HG03066 (cell line): ENCODE results near the gene UBE2R2.
"Not testable (repeated sequence)": the region's sequence is repeated elsewhere in the genome, so short reads cannot be mapped to it uniquely, and the experiment has no call there.

Experiments used
- ATAC-seq: cut with Tn5 transposase; IDR thresholded peaks from one replicate; pipeline ENCODE4 v1.9.1; 2021; ENCODE audit warnings: low read depth; ENCODE audit not compliant: unreplicated experiment

UBE2R2 gene

DNA sequence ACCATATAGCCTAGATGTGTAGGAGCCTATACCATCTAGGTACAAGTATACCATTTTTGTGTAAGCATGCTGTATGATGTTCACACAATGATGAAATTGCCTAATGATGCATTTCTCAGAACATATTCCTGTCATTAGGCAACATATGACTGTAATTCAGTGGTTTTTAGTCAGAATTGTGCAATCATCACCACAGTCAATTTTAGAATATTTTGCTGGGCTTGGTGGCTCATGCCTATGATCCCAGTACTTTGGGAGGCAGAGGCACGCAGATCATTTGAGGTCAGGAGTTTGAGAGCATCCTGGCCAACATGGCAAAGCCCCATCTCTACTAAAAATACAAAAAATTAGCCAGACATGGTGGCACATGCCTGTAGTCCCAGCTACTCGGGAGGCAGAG lies 19.3 kb downstream of the UBE2R2 start:
- ATAC-seq = not testable (repeated sequence)

DNA sequence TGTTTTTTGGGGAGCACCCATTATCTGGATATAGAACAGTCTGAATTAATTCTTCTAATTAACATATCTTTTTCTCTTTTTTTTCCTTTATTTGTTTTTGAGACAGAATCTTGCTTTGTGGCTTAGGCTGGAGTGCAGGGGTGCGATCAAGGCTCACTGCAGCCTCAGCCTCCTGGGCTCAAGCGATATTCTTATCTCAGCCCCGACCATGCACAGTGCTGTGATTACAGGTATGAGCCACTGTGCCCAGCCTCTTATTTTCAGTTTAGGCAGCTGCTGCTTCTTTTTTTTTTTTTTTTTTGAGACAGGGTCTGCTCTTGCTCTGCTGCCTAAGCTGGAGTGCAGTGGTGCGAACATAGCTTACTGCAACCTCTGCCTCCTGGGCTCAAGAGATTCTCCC lies 20.2 kb downstream of the UBE2R2 start:
- no peak for ATAC-seq

DNA sequence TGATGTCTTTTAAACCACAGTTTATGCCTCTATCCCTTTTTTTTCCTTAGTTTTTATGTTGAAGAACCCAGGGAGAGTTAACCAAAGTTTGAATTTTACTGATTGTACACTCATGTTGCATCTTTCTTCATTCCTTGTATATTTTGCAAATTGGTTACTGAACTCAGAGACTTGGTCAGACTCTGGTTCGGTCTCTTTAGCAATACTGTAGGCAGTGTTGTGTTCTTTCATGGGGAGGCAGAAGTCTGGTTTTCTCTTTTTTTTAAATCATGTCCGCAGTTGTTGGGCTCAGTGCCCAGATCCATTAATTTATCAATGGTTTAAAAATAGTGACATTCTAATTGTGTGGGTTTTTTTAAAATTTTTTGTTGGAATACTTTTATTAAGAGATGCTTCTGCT lies 23.4 kb downstream of the UBE2R2 start:
- ATAC-seq = no peak

DNA sequence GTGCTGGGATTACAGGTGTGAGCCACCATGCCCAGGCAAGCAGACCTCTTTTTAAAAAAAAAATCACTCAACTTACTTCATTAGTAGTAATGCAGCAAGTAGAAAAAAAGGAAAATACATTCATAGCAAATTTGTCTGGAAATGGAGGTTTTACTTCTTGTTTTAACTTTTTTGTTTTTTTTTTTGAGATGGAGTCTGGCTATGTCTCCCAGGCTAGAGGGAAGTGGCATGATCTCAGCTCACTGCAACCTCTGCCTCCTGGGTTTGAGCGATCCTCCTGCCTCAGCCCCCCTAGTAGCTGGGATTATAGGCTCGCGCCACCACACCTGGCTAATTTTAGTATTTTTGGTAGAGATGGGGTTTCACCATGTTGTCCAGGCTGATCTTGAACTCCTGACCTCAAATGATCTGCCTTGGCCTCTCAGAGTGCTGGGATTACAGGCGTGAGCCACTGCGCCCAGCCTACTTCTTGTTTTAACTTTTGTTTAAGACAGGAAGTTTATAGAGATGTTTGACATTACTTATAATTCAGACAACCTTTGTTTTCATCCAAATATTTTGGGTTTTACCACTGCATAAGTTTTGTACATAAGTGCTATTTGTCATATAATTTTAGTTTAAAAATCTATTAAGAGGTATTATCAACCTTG lies 26.5 kb downstream of the UBE2R2 start:
- no peak for ATAC-seq

DNA sequence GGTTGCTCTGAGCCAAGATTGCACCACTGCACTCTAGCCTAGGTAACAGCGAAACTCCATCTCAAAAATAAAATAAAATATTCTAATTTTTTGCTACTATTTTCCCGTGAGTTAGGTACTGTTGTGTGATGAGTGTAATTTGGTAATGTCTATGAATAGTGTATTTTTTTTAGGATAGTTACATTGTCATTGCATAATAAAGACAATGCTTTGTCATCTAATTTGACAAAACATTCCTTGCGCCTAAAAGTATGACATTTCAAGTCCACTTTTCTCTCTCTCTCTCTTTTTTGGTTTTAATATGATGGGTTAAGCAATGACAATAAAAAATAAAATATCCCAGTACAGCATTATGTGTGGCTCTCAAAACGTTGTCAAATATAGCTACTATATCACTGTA lies 29.3 kb downstream of the UBE2R2 start:
- no peak for ATAC-seq

DNA sequence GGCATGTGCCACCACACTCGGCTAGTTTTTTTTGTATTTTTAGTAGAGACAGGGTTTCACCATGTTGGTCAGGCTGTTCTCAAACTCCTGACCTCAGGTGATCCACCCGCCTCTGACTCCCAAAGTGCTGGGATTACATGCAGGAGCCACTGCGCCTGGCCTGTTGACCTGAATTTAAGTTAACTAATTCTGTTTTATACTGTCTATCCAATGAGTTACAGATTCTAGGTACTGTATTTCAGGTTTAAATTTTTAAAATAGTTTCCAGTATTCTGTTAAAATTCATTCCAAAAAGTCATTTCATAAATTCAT lies 30.9 kb downstream of the UBE2R2 start:
- ATAC-seq = not testable (repeated sequence)

DNA sequence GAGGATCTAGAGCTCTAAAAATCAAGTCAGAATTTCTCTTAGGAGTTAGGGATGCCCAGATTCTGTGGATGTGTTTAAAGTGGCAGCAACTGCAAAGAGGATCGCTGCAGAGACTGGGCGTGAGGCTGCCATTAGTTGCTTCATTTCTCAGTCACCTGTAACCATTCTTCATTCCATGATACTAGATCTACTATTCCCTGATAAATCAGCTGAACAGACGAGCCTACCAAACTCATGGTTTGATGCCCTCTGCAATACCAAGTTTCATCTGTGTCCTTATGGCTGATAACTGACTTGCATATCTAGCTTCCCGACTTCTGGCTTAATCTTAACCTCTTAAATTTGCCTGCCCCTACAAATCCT lies 33.3 kb downstream of the UBE2R2 start:
- no peak for ATAC-seq

DNA sequence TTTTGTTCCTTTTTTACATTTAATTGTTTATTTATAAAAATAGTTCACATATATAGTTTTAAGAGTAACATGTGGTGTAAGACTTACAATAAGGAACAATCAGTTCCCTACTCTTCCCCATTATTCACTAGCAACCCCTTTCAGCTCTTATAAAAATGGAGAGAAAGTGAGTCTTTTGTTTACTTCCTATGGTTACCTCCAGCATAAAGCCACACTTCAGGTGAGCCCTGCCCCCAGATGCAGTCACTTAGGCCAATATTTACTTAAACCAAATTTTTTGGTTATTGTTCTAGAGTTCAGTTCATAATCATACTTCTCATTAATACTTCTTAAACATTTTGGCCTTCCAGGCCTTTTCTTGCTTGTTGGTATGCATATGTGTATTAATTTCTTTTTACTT lies 33.7 kb downstream of the UBE2R2 start:
- ATAC-seq = no peak

DNA sequence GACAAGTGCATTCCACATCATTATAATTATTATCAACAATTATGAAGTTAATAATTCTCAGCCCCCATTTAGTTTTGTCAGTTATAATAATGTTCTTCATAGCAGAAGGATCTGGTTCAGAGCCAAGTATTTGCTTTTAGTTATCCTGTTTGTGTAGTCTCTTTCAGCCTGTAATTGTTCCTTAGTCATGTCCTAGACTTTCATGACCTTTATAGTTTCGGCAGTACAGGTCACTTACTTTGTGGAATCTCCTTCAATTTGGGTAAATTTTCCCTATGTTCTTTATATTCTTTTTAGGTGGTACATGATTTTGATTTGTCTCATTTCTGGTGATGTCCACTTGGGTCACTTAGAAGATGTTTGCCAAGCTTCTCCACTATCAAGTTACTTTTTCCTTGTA lies 34.3 kb downstream of the UBE2R2 start:
- ATAC-seq = no peak

DNA sequence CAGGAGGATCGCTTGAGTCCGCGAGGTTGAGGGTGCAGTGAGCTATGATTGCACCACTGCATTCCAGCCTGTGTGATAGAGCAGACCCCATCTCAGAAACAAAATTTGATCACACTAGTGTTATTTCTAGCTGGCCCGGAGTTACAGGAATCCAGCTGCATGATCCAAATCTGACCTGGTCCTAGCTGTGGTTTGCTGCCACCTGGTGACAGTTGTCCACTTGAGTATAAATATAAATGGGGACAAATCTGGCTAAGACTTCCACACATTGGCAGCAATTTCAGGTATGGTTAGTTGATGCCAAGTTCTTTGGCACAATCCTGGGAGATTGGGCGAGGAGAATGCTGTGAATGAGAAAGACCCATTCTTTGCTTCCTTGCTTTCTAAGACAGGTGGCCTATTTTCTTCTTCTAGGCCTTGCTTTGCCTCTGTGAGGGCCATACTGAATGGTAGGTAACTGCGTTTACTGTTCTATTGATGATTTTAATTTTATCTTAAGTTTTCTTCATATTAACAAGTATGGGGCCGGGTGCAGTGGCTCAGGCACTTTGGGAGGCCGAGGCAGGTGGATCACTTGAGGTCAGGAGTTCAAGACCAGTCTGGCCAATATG lies 35.4 kb downstream of the UBE2R2 start:
- ATAC-seq = no peak

DNA sequence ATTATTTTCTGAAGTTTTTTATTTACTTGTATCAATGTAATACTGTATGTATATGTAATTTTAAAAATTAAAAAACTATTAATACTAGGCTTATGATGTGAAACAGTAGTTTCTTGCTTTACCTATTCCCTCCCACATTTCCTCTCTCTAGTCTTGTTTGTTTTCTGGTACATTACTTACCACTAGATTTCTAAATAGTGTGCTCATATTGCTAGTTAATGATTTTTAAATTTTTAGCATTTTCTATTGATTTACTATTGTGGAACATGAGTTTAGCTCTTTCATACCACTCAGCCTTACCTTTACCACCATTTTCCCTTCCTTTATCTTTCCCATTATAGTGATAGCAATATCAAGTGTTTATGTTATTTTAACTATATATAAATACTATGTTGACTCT lies 39.3 kb downstream of the UBE2R2 start:
- ATAC-seq = no peak

DNA sequence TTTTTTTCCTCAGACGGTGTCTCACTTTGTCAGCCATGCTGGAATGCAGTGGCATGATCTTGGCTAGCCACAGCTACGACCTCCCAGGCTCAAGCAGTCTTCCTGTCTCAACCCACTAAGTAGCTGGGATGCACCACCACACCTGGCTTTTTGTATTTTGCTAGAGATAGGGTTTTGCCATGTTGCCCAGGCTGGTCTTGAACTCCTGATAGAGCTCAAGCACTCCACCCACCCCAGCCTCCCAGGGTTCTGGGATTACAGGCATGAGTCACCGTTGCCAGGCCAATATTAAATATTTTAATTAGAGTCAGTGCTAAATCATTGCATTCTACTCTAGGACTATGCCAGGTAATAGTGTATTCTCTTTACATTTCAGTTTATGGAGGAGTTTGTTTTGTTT lies 41.5 kb downstream of the UBE2R2 start:
- ATAC-seq = no peak

DNA sequence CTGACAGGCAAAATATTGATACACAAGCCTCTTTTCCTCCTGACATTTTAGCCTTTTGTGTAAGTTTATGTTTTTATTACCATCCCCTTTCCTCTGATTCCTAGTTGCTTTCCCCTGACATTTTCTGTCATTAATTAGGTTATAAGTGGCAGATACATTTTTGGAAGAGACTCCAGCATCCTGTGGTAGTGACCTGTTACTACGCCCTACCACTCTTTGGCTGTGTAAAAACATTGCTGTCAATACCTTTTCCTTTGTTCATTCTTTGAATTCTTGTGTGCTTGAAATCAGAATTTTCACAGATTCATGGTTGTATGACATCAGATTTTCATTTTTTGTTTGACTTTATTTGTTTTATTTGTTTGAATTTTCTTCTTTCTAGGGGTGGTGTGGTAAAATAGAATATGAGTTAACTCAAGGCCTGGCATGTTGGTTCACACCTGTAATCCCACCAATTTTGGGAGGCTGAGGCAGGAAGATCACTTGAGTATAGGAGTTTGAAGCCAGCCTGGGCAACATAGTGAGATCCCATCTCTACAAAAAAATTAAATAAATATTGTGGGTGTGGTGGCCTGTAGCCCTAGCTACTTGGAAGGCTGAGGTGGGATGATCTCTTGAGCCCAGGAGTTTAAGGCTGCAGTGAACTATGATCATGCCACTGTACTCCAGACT lies 43.4 kb downstream of the UBE2R2 start:
- ATAC-seq = no peak

DNA sequence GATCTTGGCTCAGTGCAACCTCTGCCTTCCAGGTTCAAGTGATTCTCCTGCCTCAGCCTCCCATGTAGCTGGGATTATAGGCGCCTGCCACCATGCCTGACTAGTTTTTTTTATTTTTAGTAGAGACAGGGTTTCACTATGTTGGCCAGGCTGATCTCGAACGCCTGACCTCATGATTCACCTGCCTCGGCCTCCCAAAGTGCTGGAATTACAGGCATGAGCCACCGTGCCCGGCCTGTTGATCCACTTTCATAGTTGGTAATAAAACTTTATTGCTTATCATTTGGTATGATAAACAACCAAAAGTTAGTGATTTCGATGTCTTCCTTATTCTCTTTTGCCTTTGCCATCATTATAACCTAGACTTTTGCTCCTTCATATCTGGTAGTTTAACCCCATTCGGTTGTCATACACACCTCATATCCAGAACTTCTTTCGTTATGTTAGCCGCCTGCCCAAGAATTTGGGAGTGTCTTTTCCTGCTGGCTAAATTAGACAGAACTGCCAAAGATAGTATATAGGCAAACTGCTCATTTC lies 45.0 kb downstream of the UBE2R2 start:
- no peak for ATAC-seq

DNA sequence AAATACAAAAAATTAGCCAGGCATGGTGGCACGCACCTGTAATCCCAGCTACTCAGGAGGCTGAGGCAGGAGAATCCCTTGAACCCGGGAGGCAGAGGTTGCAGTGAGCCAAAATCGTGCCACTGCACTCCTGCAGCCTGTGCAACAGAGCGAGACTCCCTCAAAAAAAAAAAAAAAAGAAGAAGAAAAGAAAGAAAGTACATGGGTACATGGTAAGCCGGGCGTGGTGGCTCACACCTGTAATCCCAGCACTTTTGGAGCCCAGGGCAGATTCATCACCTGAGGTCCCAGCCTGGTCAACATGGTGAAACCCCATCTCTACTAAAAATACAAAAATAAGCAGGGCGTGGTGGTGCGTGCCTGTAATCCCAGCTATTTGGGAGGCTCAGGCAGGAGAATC lies 46.1 kb downstream of the UBE2R2 start:
- not testable (repeated sequence) for ATAC-seq

DNA sequence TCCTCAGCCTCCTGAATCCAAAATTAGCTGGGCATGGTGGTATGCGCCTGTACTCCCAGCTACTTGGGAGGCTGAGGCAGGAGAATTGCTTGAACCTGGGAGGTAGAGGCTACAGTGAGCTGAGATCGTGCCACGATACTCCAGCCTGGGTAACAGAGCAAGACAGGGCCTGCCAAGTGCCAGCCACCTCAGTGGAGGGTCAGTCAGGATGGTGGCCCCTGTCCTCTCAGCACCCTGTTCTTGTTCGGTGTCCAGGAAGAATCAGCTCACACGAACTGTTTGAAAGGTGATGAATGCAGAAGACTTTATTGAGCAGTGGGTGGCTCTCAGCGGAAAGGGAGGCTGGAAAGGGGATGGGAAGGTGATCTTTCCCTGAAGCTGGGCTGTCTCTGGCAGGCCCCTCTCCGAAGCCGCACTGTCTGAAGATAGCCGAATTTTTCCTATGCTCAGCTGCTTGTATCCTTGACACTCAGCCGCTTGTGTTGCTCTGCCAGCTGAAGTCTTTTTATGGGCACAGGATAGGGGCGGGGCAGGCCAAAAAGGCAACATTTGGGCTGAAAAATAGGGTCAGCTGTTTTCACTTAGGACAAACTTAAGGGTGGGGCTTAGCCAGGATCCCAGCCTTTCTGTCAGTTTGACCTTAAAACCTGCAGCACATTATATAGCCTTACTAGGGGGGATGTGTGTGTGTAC lies 50.9 kb downstream of the UBE2R2 start:
- no peak for ATAC-seq

DNA sequence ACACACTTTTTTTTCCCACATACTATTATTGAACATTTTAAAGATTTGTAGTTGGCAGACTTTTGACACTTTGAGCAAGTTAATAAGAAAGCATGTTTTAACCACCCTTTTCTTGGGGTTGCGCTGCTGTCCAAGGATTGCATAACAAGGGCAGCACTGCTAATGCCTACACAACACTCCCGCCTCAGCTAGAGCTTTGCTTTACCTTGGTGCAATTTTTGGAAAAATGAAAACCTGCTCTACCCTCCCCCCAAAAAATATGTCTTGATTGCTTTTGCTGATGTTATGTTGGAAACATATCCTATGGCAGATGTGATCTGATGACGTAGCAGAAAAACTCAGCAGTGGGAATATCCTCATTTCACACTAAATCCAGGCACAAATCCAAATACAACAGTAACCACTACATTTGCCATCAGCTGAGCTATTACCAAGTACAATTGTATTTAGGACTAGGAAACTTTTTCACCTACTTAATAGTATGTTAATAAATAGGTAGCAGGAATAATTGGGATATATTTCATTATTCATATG lies 51.5 kb downstream of the UBE2R2 start:
- no peak for ATAC-seq

DNA sequence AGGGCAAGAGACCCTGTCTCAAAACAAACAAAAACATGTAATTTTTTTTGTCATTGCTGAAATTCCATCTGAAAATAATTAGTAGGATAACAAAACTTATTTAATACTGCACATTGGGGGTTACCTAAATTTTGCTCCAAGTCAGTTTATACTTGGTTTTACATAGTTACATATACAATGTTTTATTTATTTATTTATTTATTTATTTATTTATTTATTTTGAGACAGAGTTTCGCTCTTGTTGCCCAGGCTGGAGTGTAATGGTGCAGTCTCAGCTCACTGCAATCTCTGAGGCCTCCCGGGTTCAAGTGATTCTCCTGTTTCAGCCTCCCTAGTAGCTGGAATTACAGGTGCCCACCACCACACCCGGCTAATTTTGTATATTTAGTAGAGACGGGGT lies 52.3 kb downstream of the UBE2R2 start:
- not testable (repeated sequence) for ATAC-seq

DNA sequence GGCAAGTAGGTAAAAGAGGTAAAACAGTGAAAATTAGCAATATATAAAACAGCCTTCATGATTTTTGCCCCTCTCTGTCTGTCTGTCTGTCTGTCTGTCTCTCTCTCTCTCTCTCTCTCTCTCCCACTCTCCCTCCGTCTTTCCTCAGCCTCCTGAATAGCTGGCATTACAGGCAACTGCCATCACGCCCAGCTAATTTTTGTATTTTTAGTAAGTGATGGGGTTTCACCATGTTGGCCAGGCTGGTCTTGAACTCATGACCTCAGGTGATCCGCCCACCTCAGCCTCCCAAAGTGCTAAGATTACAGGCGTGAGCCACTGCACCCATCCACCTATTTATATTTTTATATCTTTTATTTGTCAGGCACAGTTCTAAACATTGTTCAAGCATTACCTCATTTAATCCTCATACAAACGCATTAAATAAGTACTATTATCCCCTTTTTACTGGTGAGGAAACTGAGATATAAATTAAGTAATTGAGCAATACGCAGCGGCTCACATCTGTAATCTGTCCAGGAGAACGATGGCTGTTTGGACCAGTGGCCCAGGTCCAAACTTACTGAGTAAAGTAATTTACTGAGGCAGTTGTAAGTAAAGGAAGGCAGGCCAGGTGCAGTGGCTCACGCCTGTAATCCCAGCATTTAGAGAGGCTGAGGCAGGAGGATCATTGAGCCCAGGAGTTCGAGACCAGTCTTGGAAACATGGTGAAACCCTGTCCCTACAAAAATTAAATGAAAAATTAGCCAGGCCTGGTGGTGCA lies 60.9 kb downstream of the UBE2R2 start:
- ATAC-seq = no peak

DNA sequence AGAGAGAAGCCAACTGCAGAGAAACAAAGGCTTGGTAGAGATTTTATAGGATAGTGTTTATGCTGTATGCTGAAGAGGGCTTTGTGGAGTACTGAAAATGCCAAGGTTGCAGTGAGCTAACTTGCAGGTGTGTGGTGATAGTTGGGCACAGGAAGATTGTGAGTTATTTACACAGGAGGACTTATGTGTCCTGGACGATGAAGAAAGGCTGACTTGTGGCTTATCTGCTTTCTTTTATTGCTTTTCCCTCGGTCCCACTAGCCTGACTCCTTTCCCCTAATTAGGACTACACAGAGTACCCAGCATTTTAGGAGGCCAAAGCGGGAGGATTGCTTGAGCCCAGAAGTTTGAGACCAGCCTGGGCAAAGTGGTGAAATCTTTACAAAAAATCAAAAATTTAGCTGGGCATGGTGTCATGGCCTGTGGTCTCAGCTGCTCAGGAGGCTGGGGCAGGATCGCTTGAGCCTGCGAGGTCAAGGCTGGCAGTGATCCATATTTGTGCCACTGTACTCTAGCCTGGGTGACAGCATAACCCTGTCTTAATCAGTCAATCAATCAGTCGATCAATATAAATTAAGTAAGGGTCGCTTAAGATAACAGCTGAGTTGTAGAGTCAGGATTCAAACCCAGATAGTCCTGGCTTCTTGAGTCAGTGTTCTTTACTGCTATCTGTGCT lies 61.9 kb downstream of the UBE2R2 start:
- no peak for ATAC-seq
